Keratinocyte (primary cell): Measurements from ENCODE around the gene MBNL3.

ENCODE experiments used
- CTCF ChIP-seq, 3 experiments: IDR thresholded peaks in 1 of 3; conservative IDR thresholded peaks in 1 of 3; optimal IDR thresholded peaks in 1 of 3; 2 replicates in 2 of 3; 3 replicates in 1 of 3; pipeline versions ENCODE3 to v1.5.1; 2011; ENCODE audit warnings: low read length in 3 of 3, mild to moderate bottlenecking in 3 of 3, moderate library complexity in 2 of 3, control low read depth in 1 of 3, inconsistent platforms in 1 of 3; ENCODE audit not compliant: insufficient read depth in 2 of 3; ENCODE audit errors: extremely low read depth in 1 of 3
- EZH2 ChIP-seq: IDR thresholded peaks from one replicate; pipeline ENCODE4 v1.6.1; 2012; ENCODE audit warnings: inconsistent platforms, mild to moderate bottlenecking, low read length, moderate library complexity

DNA sequence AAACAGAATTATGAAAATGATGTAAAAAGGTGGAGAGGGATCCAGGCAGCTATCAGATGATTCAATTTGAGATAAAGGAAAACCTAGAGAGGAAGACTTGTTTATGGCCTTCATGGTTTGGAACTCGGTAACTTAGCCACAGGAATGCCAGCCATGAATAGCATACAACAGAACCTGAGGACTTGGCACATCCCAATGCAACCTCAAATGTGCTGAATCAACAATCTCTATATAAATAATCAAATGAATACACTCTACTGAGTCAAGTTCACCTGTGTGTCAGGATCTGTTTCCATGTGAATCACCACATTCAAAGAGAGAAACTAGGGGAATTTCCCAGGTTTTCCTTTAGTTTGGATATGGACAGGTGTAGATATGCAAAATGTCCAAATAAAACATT lies 86.9 kb downstream of the MBNL3 start:
- TF ChIP-seq CTCF (optimal IDR thresholded peaks at IDR 0.05 in 1 of 3, IDR thresholded peaks at IDR 0.05 in 1 of 3, conservative IDR thresholded peaks at IDR 0.05 in 1 of 3; ENCODE audit: extremely low read depth in 1 of 3, insufficient read depth in 2 of 3, low read length in 3 of 3) (no peak), EZH2 (no peak)
